ENCODE measurements around the gene TGFBR2.

Gene TGFBR2

GRCh38 chr3:30711867-30712266 lies 105.5 kb downstream of the TGFBR2 start:
- no peak for DNase-seq (ENCODE audit: low read depth in 3 of 3, low spot score in 1 of 3)

GRCh38 chr3:30712991-30713390 lies 106.6 kb downstream of the TGFBR2 start:
- no peak for DNase-seq (ENCODE audit: low read depth in 3 of 3, low spot score in 1 of 3)

GRCh38 chr3:30713885-30714503 lies 107.6 kb downstream of the TGFBR2 start:
- no peak for DNase-seq (ENCODE audit: low read depth in 3 of 3, low spot score in 1 of 3)

- DNase-seq (ENCODE audit: low read depth in 3 of 3, low spot score in 1 of 3): no peak
Measured at GRCh38 chr3:30719536-30719935, 113.1 kb downstream of the TGFBR2 start.

GRCh38 chr3:30720586-30721313 lies 114.3 kb downstream of the TGFBR2 start:
- no peak for DNase-seq (ENCODE audit: low read depth in 3 of 3, low spot score in 1 of 3)

GRCh38 chr3:30721314-30721634 lies 114.9 kb downstream of the TGFBR2 start:
- no peak for DNase-seq (ENCODE audit: low read depth in 3 of 3, low spot score in 1 of 3)

- DNase-seq (ENCODE audit: low read depth in 3 of 3, low spot score in 1 of 3): no peak
Measured at GRCh38 chr3:30723211-30723610, 116.8 kb downstream of the TGFBR2 start.

GRCh38 chr3:30724863-30725262 lies 118.5 kb downstream of the TGFBR2 start:
- DNase-seq (ENCODE audit: low read depth in 3 of 3, low spot score in 1 of 3): no peak

- no peak for DNase-seq (ENCODE audit: low read depth in 3 of 3, low spot score in 1 of 3)
Measured at GRCh38 chr3:30728143-30728542, 121.7 kb downstream of the TGFBR2 start.

GRCh38 chr3:30729512-30729911 lies 123.1 kb downstream of the TGFBR2 start:
- DNase-seq (ENCODE audit: low read depth in 3 of 3, low spot score in 1 of 3): no peak

- no peak for DNase-seq (ENCODE audit: low read depth in 3 of 3, low spot score in 1 of 3)
Measured at GRCh38 chr3:30729936-30730335, 123.5 kb downstream of the TGFBR2 start.

- DNase-seq (ENCODE audit: low read depth in 3 of 3, low spot score in 1 of 3): no peak
Measured at GRCh38 chr3:30730967-30731366, 124.6 kb downstream of the TGFBR2 start.

- no peak for DNase-seq (ENCODE audit: low read depth in 3 of 3, low spot score in 1 of 3)
Measured at GRCh38 chr3:30733209-30733608, 126.8 kb downstream of the TGFBR2 start.

- no peak for DNase-seq (ENCODE audit: low read depth in 3 of 3, low spot score in 1 of 3)
Measured at GRCh38 chr3:30733696-30734095, 127.3 kb downstream of the TGFBR2 start.

- no peak for DNase-seq (ENCODE audit: low read depth in 3 of 3, low spot score in 1 of 3)
Measured at GRCh38 chr3:30737743-30738499, 131.5 kb downstream of the TGFBR2 start.

- DNase-seq (ENCODE audit: low read depth in 3 of 3, low spot score in 1 of 3): no peak
Measured at GRCh38 chr3:30738605-30739004, 132.2 kb downstream of the TGFBR2 start.

GRCh38 chr3:30741889-30742288 lies 135.5 kb downstream of the TGFBR2 start:
- DNase-seq (ENCODE audit: low read depth in 3 of 3, low spot score in 1 of 3): no peak

GRCh38 chr3:30742796-30743619 lies 136.6 kb downstream of the TGFBR2 start:
- DNase-seq (ENCODE audit: low read depth in 3 of 3, low spot score in 1 of 3): no peak
